Heart left ventricle (tissue), 16 donors: ENCODE results near the gene MMP24. TPM values are rescaled to one million over a fixed set of nuclear protein-coding genes. Genes with fewer than 3 reads are reported as not detected.
"Not testable (repeated sequence)": the region's sequence is repeated elsewhere in the genome, so short reads cannot be mapped to it uniquely, and the experiment has no call there.

Source experiments
- ATAC-seq, 4 donors: fragments of 200-7000 bp; cut with Tn5 transposase; one replicate each; pipeline ENCODE4 v1.9.1; 2020 to 2022; ENCODE audit warnings: moderate library complexity in 4 of 4, mild to moderate bottlenecking in 3 of 4, moderate number of reproducible peaks in 1 of 4
- DNase-seq, 5 donors: peaks; one replicate each; pipeline ENCODE4 v3.0.0-alpha.2; 2020
- H3K27ac ChIP-seq, 12 donors: fragments of 200-600 bp; sonication (generic) in 4 of 12; one replicate each; pipeline versions ENCODE4 v1.5.0 to v1.8.0; 2016 to 2022; ENCODE audit warnings: mild to moderate bottlenecking in 2 of 12
- H3K27me3 ChIP-seq, 9 donors: fragments of 200-600 bp; sonication (generic) in 2 of 9; one replicate each; pipeline versions ENCODE4 v1.5.1 to v1.8.0; 2016 to 2022; ENCODE audit warnings: mild to moderate bottlenecking in 3 of 9
- H3K36me3 ChIP-seq, 9 donors: fragments of 200-600 bp; sonication (generic) in 2 of 9; one replicate each; pipeline versions ENCODE4 v1.5.0 to v1.8.0; 2018 to 2022; ENCODE audit warnings: mild to moderate bottlenecking in 2 of 9
- H3K4me1 ChIP-seq, 12 donors: fragments of 200-600 bp; sonication (generic) in 4 of 12; one replicate each; pipeline versions ENCODE4 v1.5.0 to v1.8.0; 2016 to 2022; ENCODE audit warnings: mild to moderate bottlenecking in 3 of 12
- H3K4me3 ChIP-seq, 12 donors: fragments of 200-600 bp; sonication (generic) in 4 of 12; one replicate each; pipeline versions ENCODE4 v1.5.0 to v1.8.0; 2017 to 2022; ENCODE audit warnings: mild to moderate bottlenecking in 9 of 12, moderate library complexity in 4 of 12
- H3K9me3 ChIP-seq, 12 donors: fragments of 200-600 bp; sonication (generic) in 4 of 12; one replicate each; pipeline versions ENCODE4 v1.5.0 to v1.8.0; 2016 to 2022; ENCODE audit warnings: mild to moderate bottlenecking in 1 of 12
- POLR2A ChIP-seq, 2 donors: fragments of 450-650 bp; IDR thresholded peaks; one replicate each; pipeline ENCODE4 v1.6.1; 2017; ENCODE audit warnings: antibody characterized with exemption in 2 of 2, mild to moderate bottlenecking in 2 of 2, moderate library complexity in 2 of 2
- WGBS, 4 donors: extraction: QIAGEN DNeasy Blood & Tissue Kit in 2 of 4; methylation state at CpG; one replicate each; pipeline versions ENCODE4 v1.1.5 to v1.1.7; 2013 to 2018; 5-methylcytosine and 5-hydroxymethylcytosine counted together
- intact Hi-C, 10 donors: fragments of 100-400 bp; cut with DNase I; formaldehyde crosslinking; loops; one replicate each; pipeline versions ENCODE4 v1.11.1 to v1.14.2; 2022
- polyA plus RNA-seq, 2 donors: library from polyadenylated mRNA; stranded (reverse); fragments of 200-250 nt; gene quantifications; one replicate each; pipeline ENCODE4 v1.2.3, GENCODE V29; 2013
- total RNA-seq, 9 donors: library from RNA; depleted of rRNA in 2 of 9; stranded (reverse); fragments of >200 nt in 2 of 9; fragmentation: NEBNext Ultra II Directional in 3 of 9; extraction: Animal tissue kit (Norgen Biotek cat#: 25700) in 3 of 9; gene quantifications; one replicate each; pipeline versions ENCODE4 v1.1.0 to v1.2.4, GENCODE V29; 2016 to 2023
- TF ChIP-seq, protein P1 (sequence below), 12 donors: fragments of 200-600 bp; sonication (generic) in 4 of 12; IDR thresholded peaks; one replicate each; pipeline versions ENCODE4 v1.5.0 to v1.8.0; 2018 to 2022; ENCODE audit warnings: antibody characterized with exemption in 12 of 12, mild to moderate bottlenecking in 5 of 12
- donor health status: ischemic (EF 13 %, LVEDD 7.1; RV severe dilation, severe dysfunction).
- donor health status: healthy with polysubstance abuse.
- donor health status: DM: no; HTN: yes; CAD: no.
- donor health status: DM: no; HTN: no; CAD: no.
- donor health status: ischemic (EF 25% LVEDD 6.9; RV normal size, moderate dysfunction).
- donor health status: ischemic (EF 25% LVEDD 5.7; RV mildly dilated, moderate dysfunction).
- donor health status: healthy.
- donor health status: DM: yes; HTN: yes; CAD: no.
- donor health status: ischemic (EF 35%, LVEDD 5.7; RV mildly dilated, moderate dysfunction).
- donor health status: nonischemic (EF 11% LVEDD 7.7; RV severe dilation, severe dysfunction).
- donor health status: DM: yes; HTN: yes; CAD: no.
- donor health status: PGD.
- donor health status: ischemic (EF 29% LVEDD 5.4; RV normal size, mild dysfunction).
- donor health status: nonischemic (EF 23%, LVEDD 6.1; RV moderate dilation, normal function).

Gene MMP24
- total and polyA plus RNA-seq, 11 donors: 0.05 to 10.0 (median 0.25) TPM

DNA sequence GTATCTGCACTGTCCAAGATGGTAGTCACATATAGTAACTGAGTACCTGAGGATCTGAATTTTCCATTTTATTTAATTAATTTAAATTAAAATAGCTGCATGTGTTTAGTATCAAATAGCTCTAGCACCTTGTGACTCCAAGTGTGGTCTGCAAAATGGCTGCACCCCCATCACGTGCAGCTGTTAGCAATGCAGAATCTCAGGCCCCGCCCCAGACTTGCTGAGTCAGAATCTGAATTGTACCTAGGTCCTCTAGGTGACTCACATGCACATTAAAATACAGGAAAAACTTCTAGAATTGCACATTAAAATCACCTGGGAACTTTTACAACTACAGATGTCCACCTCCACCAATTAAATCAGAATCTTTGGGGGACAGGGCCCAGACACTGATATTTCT lies 84.9 kb downstream of the MMP24 start:
- Histone ChIP-seq H3K36me3 (peaks cover 0 to 32% (median 13%) of the 10 kb centered on the region in 9 donors), H3K4me1 (peaks cover 0 to 24% (median 18%) of the 10 kb centered on the region in 12 donors), H3K27ac (no peak overlapping the region), H3K4me3 (no peak overlapping the region), H3K9me3 (no peaks in the 10 kb centered on the region), H3K27me3 (no peaks in the 10 kb centered on the region)
- DNase-seq (no peak), ATAC-seq (no peak)
- 91 to 100% (median 95%) methylated on average over 2 of the region's 2 CpGs for WGBS, 4 donors
- TF ChIP-seq, protein P1, sequence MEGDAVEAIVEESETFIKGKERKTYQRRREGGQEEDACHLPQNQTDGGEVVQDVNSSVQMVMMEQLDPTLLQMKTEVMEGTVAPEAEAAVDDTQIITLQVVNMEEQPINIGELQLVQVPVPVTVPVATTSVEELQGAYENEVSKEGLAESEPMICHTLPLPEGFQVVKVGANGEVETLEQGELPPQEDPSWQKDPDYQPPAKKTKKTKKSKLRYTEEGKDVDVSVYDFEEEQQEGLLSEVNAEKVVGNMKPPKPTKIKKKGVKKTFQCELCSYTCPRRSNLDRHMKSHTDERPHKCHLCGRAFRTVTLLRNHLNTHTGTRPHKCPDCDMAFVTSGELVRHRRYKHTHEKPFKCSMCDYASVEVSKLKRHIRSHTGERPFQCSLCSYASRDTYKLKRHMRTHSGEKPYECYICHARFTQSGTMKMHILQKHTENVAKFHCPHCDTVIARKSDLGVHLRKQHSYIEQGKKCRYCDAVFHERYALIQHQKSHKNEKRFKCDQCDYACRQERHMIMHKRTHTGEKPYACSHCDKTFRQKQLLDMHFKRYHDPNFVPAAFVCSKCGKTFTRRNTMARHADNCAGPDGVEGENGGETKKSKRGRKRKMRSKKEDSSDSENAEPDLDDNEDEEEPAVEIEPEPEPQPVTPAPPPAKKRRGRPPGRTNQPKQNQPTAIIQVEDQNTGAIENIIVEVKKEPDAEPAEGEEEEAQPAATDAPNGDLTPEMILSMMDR (IDR thresholded peaks at IDR 0.05): no peak
- no peak for TF ChIP-seq POLR2A (IDR thresholded peaks at IDR 0.05)
- intact Hi-C loops: no loop called here

DNA sequence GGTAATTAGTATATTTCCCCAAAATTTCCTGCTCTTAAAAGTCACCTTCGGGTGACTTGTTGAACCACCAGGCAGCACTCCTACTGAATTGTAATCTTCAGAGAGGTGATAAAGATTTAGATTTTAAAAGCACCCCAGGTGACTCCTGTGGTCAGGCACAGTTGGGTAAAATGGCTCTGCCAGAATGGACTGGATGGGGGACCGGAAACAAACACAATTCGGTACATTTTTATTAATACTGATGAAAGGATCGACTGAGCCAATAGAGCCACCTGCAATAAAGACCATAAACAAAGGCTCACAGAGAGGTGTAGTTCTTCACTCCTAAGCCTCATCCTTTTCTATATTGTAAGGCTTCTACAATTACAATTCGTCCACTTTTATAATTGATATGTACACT lies 85.3 kb downstream of the MMP24 start:
- TF ChIP-seq, protein P1 (IDR thresholded peaks at IDR 0.05): no peak
- TF ChIP-seq POLR2A (IDR thresholded peaks at IDR 0.05): no peak
- no peaks in the 10 kb centered on the region for H3K9me3 ChIP-seq
- ATAC-seq (no peak), DNase-seq (no peak)
- no peaks in the 10 kb centered on the region for H3K27me3 ChIP-seq
- H3K36me3 ChIP-seq: peaks cover 0 to 31% (median 13%) of the 10 kb centered on the region in 9 donors
- 88 to 97% (median 93%) methylated on average over 5 of the region's 5 CpGs for WGBS, 4 donors
- H3K4me1 ChIP-seq: peaks cover 0 to 20% (median 16%) of the 10 kb centered on the region in 12 donors
- no peak overlapping the region for H3K27ac ChIP-seq
- intact Hi-C loops: no loop called here
- H3K4me3 ChIP-seq: no peak overlapping the region

DNA sequence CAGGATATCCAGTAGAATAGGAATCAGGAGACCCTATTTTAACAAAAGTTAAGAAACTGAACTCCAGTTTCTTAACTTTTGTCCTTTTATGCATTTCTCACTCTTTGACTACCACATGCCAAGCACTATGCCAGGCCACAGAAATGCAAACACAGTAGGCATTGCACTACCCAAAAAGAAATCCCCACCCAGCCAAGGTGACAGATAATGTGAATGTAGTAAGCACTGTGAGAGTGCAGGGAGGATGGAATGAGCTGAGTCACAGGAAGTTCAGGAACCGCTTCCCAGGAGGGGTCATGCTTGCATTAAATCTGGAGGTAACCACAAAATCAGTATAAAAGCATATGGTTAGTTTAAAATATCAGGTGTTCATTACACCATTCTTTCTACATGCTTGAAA lies 85.8 kb downstream of the MMP24 start:
- no peaks in the 10 kb centered on the region for H3K27me3 ChIP-seq
- TF ChIP-seq, protein P1 (IDR thresholded peaks at IDR 0.05): no peak
- TF ChIP-seq POLR2A (IDR thresholded peaks at IDR 0.05): no peak
- WGBS, 4 donors: 88 to 94% (median 90%) methylated on average over 1 of the region's 1 CpG
- no peak for ATAC-seq
- H3K9me3 ChIP-seq: no peaks in the 10 kb centered on the region
- DNase-seq: no peak
- H3K4me1 ChIP-seq: peaks cover 0 to 15% (median 13%) of the 10 kb centered on the region in 12 donors
- intact Hi-C loops: no loop called here
- no peak overlapping the region for H3K4me3 ChIP-seq
- H3K27ac ChIP-seq: no peak overlapping the region
- H3K36me3 ChIP-seq: peaks cover 0 to 31% (median 13%) of the 10 kb centered on the region in 9 donors

DNA sequence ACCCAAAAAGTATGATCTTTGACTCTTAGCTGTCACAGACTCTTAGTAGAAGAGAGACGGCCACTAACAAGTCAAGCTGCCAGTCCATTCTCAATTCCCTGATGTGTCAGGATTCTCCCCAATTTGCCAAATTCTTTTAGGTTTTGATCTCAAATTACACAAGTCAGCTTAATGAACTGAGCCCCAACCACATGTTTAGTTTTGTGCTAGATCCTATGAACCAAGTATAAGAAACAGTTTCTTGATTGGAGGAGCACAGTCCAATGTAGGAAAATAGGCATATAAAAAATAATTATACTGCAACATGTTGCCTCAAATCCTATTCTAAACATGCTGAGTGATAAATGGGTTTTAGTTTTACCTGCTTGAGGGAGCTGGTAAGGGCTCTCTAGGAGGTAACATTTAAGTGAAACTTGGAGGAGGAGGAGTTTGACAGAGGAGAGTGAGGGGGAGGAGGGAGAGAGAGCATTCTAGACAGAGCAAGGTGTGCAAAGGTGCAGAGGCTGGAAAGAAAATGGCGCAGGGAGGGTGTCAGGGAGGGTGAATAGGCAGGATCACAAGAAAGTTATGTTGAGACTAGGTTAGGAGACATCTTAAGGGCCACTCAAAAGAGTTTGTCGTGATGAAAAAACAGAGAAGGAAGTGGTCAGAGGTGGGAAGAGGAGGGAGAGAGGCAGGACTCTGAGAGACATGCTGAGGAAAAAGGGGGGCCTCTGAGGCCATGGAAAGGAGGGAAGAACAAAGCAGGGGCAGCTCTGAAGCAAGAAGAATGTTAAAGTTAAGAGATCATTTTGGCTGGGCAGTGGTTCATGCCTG lies 88.5 kb downstream of the MMP24 start:
- WGBS, 4 donors: 83 to 87% (median 86%) methylated on average over 3 of the region's 3 CpGs
- ATAC-seq (no peak), DNase-seq (no peak)
- no peaks in the 10 kb centered on the region for H3K9me3 ChIP-seq
- peaks cover 0 to 10% (median 3%) of the 10 kb centered on the region in 12 donors for H3K4me1 ChIP-seq
- H3K27me3 ChIP-seq: no peaks in the 10 kb centered on the region
- intact Hi-C loops: no loop called here
- H3K4me3 ChIP-seq: no peak overlapping the region
- TF ChIP-seq, protein P1 (IDR thresholded peaks at IDR 0.05): no peak
- no peak for TF ChIP-seq POLR2A (IDR thresholded peaks at IDR 0.05)
- peak overlapping the region in 1 of 12 donors; percentile 48 for H3K27ac ChIP-seq
- peaks cover 0 to 31% (median 13%) of the 10 kb centered on the region in 9 donors for H3K36me3 ChIP-seq

DNA sequence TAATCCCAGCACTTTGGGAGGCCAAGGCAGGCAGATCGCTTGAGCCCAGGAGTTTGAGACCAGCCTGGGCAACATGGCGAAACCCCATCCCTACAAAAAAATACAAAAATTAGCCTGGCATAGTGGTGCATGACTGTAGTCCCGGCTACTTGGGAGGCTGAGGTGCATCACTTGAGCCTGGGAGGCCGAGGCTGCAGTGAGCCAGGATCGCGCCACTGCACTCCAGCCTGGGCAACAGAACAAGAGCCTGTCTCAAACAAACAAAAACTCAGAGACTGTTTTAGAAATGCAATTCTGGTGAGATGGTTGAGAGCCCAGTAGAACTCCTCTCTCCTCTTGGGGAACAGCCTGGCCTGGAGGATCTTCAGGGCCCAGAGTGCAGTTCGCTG lies 89.1 kb downstream of the MMP24 start:
- H3K9me3 ChIP-seq, H3K4me3 ChIP-seq, H3K27me3 ChIP-seq, DNase-seq, intact Hi-C loops, ATAC-seq: not testable (repeated sequence)
- WGBS, 4 donors: 91 to 97% (median 97%) methylated on average over 7 of the region's 7 CpGs
- peaks cover 0 to 31% (median 13%) of the 10 kb centered on the region in 9 donors for H3K36me3 ChIP-seq
- peak overlapping the region in 1 of 12 donors; percentile 48 for H3K27ac ChIP-seq
- H3K4me1 ChIP-seq: peaks cover 0 to 10% (median 3%) of the 10 kb centered on the region in 12 donors
